BE2C (cell line): ENCODE data around the gene TCFL5.
"Not testable (repeated sequence)": the region's sequence is repeated elsewhere in the genome, so short reads cannot be mapped to it uniquely, and the experiment has no call there.

Source experiments
- DNase-seq: peaks from one replicate; pipeline ENCODE4 v3.0.0-alpha.2; 2020
- H3K27me3 ChIP-seq: fragments of 250-450 bp; sonication (Bioruptor Pico); 2 replicates; pipeline ENCODE4 v1.5.1; 2020; ENCODE audit warnings: mild to moderate bottlenecking
- H3K36me3 ChIP-seq: fragments of 250-450 bp; sonication (Bioruptor Pico); 2 replicates; pipeline ENCODE4 v1.5.1; 2020; ENCODE audit warnings: mild to moderate bottlenecking
- H3K4me1 ChIP-seq: fragments of 250-450 bp; sonication (Bioruptor Pico); 2 replicates; pipeline ENCODE4 v1.5.1; 2020
- H3K4me3 ChIP-seq: 2 replicates; pipeline ENCODE4 v1.5.1; 2011; ENCODE audit warnings: low read depth, low read length
- H3K9me3 ChIP-seq: fragments of 250-450 bp; sonication (Bioruptor Pico); 2 replicates; pipeline ENCODE4 v1.5.1; 2020
- CTCF ChIP-seq: IDR thresholded peaks from 2 replicates; pipeline ENCODE4 v1.5.1; 2012; ENCODE audit warnings: mild to moderate bottlenecking, low read depth, low read length

The TCFL5 gene

DNA sequence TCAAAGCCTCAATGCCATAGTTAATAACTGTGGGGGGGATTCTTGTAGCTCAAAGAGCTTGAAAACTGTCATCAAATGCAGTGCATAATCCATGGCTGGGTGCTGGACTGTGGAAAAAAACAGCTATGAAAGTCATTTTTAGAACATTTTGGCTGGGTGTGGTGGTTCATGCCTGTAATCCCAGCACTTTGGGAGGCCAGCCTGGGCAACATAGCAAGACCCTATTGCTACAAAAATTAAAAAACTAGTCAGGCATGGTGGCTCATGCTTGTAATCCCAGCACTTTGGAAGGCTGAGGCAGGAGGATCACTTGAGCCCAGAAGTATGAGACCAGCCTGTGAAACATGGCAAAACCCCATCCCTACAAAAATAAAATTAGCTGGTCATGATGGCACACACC, 12.2 kb downstream of the TCFL5 start:
- peaks cover 39% of the 10 kb centered on the region for H3K36me3 ChIP-seq
- no peak for DNase-seq
- no peak for TF ChIP-seq CTCF
- no peaks in the 10 kb centered on the region for H3K27me3 ChIP-seq
- H3K4me3 ChIP-seq: no peak overlapping the region
- H3K4me1 ChIP-seq: no peaks in the 10 kb centered on the region; the same call in 1 of the 2 replicates
- H3K9me3 ChIP-seq: no peaks in the 10 kb centered on the region

DNA sequence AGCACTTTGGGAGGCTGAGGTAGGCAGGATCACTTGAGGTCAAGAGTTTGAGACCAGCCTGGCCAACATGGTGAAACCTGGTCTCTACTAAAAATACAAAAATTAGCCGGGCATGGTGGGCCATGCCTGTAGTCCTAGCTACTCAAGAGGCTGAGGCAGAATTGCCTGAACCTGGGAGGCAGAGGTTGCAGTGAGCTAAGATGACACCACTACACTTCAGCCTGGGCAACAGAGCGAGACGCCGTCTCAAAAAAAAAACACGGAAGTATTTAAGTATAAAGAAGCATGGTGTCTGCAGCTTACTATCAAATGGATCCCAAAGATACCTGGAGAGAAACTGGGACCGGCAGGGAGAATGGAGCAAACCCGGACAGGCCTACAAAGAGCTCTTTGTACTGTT, 12.7 kb downstream of the TCFL5 start:
- H3K9me3 ChIP-seq, H3K4me3 ChIP-seq, H3K4me1 ChIP-seq, DNase-seq, H3K27me3 ChIP-seq: not testable (repeated sequence)
- H3K36me3 ChIP-seq: peaks cover 34% of the 10 kb centered on the region

GRCh38 chr20:62846166-62846890, 15.3 kb downstream of the TCFL5 start:
- Histone ChIP-seq H3K4me3 (no peak overlapping the region), H3K36me3 (peaks cover 15% of the 10 kb centered on the region; the same call in 1 of the 2 replicates), H3K4me1 (no peaks in the 10 kb centered on the region; the same call in 1 of the 2 replicates), H3K9me3 (no peaks in the 10 kb centered on the region), H3K27me3 (no peaks in the 10 kb centered on the region)
- no peak for TF ChIP-seq CTCF
- peak; percentile 40 for DNase-seq

- no peaks in the 10 kb centered on the region; the same call in 1 of the 2 replicates for H3K4me1 ChIP-seq
- no peak for TF ChIP-seq CTCF
- no peak overlapping the region for H3K4me3 ChIP-seq
- no peaks in the 10 kb centered on the region for H3K9me3 ChIP-seq
- H3K27me3 ChIP-seq: no peaks in the 10 kb centered on the region
- DNase-seq: no peak
- H3K36me3 ChIP-seq: peaks cover 15% of the 10 kb centered on the region; the same call in 1 of the 2 replicates
These were observed 16.0 kb downstream of the TCFL5 start for GRCh38 chr20:62845416-62846160.

GRCh38 chr20:62844182-62844581, 17.4 kb downstream of the TCFL5 start:
- no peaks in the 10 kb centered on the region for H3K27me3 ChIP-seq
- no peak for DNase-seq
- no peak overlapping the region for H3K4me3 ChIP-seq
- peaks cover 11% of the 10 kb centered on the region; the same call in 1 of the 2 replicates for H3K36me3 ChIP-seq
- H3K4me1 ChIP-seq: no peaks in the 10 kb centered on the region; the same call in 1 of the 2 replicates
- H3K9me3 ChIP-seq: no peaks in the 10 kb centered on the region
- no peak for TF ChIP-seq CTCF

- peaks cover 11% of the 10 kb centered on the region; the same call in 1 of the 2 replicates for H3K36me3 ChIP-seq
- H3K4me1 ChIP-seq: no peaks in the 10 kb centered on the region; the same call in 1 of the 2 replicates
- no peak overlapping the region for H3K4me3 ChIP-seq
- no peaks in the 10 kb centered on the region for H3K9me3 ChIP-seq
- DNase-seq: no peak
- no peak for TF ChIP-seq CTCF
- H3K27me3 ChIP-seq: no peaks in the 10 kb centered on the region
These were observed 18.0 kb downstream of the TCFL5 start for GRCh38 chr20:62843656-62844055.
